Stimulated activated naive CD8-positive, alpha-beta T cell treated with anti-CD3 and anti-CD28 coated beads, Interleukin-15, amount 100 ng/mL, for 72 hours (primary cell): ENCODE measurements around the gene NRCAM.
"Not testable (repeated sequence)": the region's sequence is repeated elsewhere in the genome, so short reads cannot be mapped to it uniquely, and the experiment has no call there.

ENCODE experiments used
- ATAC-seq: fragments of 150-1000 bp; cut with Tn5 transposase; 2 replicates; pipeline ENCODE4 v1.10.0; 2021; ENCODE audit warnings: mild to moderate bottlenecking, moderate library complexity
- DNase-seq, 2 donors: peaks; one replicate each; pipeline ENCODE4 v3.0.0; 2021 to 2022
- H3K27ac Mint-ChIP-seq, 2 donors: one replicate each; pipeline ENCODE4 v1.8.0; 2022; ENCODE audit warnings: mild to moderate bottlenecking in 2 of 2, mixed read lengths in 2 of 2, moderate library complexity in 2 of 2
- H3K27me3 Mint-ChIP-seq: one replicate; pipeline ENCODE4 v1.8.0; 2022; ENCODE audit warnings: mixed read lengths
- H3K4me1 Mint-ChIP-seq: one replicate; pipeline ENCODE4 v1.8.0; 2022; ENCODE audit warnings: mild to moderate bottlenecking, mixed read lengths
- H3K4me3 Mint-ChIP-seq, 2 donors: one replicate each; pipeline ENCODE4 v1.8.0; 2022; ENCODE audit warnings: mild to moderate bottlenecking in 2 of 2, mixed read lengths in 2 of 2, moderate library complexity in 1 of 2
- H3K9me3 Mint-ChIP-seq, 2 donors: one replicate each; pipeline ENCODE4 v1.8.0; 2022; ENCODE audit warnings: mixed read lengths in 2 of 2

The NRCAM gene

DNA sequence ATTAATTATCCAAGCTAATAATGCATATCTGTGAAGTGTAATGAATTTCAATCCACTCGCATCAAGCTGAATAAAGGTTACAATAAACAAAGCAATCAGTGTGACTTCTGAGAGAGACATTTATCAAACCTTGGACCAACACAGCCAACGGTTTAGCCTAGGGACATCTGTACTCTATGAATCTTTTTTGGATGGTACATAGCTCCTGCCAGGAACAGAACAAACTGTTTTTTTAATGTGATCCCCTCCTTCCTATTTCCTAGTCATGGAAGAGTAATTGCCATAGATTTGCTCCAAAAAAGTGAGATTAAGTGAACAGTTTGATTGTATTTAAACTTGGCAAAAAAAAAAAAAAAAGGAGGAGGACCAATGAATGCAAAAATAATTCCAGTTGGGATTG is 11.2 kb upstream of the NRCAM start:
- Mint-ChIP-seq H3K27ac (no peak overlapping the region), H3K4me3 (no peak overlapping the region), H3K4me1 (peaks cover 47% of the 10 kb centered on the region), H3K27me3 (no peaks in the 10 kb centered on the region), H3K9me3 (no peaks in the 10 kb centered on the region)
- ATAC-seq (no peak), DNase-seq (no peak)

DNA sequence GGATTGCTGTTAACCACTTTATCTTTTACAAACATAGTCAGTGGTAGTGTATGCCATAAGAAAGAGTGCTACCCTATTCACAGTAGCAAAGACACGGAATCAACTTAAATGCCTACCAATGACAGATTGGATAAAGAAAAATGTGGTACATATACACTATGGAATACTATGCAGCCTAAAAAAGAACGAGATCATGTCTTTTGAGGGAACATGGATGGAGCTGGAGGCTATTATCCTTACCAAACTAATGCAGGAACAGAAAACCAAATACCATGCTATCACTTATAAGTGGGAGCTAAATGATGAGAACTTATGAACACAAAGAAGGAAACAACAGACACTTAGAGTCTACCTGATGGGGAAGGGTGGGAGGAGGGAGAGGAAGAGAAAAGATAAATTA is 10.1 kb upstream of the NRCAM start:
- H3K4me3 Mint-ChIP-seq, DNase-seq, H3K27ac Mint-ChIP-seq, H3K9me3 Mint-ChIP-seq, H3K27me3 Mint-ChIP-seq, ATAC-seq: not testable (repeated sequence)
- peaks cover 58% of the 10 kb centered on the region for H3K4me1 Mint-ChIP-seq

GRCh38 chr7:108464743-108465142 is 8.5 kb upstream of the NRCAM start:
- peaks cover 70% of the 10 kb centered on the region for H3K4me1 Mint-ChIP-seq
- DNase-seq (no peak), ATAC-seq (no peak)
- H3K4me3 Mint-ChIP-seq, result no peak overlapping the region
- H3K9me3 Mint-ChIP-seq, result no peaks in the 10 kb centered on the region
- H3K27ac Mint-ChIP-seq, result no peak overlapping the region
- no peaks in the 10 kb centered on the region for H3K27me3 Mint-ChIP-seq

DNA sequence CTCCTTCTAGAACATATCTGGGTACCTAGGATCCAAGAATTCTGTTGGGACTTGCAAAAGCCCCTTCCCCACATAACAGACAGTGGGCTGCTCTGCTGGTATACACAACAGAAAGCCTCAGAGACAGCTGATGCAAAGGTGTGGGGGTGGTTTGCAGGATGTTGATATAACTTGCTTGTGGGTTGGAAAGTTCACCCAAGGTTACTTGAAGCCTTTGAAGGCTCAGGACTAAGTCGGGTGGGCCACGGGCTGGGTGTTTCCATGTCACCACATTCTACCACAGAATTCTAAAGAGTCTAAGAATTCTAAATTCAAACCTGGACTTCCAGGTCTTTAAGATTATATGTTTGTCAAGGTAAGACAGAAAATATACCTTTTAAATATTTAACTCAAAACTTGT is 7.4 kb upstream of the NRCAM start:
- peak; percentile 83 for ATAC-seq
- Mint-ChIP-seq H3K4me1 (peaks cover 61% of the 10 kb centered on the region), H3K27me3 (peaks cover 2% of the 10 kb centered on the region)

DNA sequence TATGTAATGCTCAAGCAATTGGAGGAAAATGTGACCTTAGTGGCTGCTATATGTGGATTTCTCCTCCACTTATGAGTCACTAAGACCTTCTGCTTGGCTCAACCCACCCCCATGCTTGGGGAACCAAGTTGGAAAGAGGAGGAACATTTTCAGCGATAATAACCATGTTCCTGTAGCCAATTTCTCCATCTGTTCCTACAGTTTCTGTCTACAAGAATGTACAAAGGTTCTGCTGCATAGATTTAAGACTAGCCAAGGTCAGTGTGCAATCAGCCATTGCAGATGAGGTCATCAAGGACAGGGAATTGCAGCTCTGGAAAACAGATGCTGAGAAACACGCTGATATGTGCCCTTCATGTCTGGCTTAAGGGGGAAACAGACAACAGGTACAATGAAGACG is 5.6 kb upstream of the NRCAM start:
- no peak overlapping the region for H3K27ac Mint-ChIP-seq
- H3K27me3 Mint-ChIP-seq, result peaks cover 20% of the 10 kb centered on the region
- DNase-seq, result no peak
- no peak overlapping the region for H3K4me3 Mint-ChIP-seq
- peaks cover 68% of the 10 kb centered on the region for H3K4me1 Mint-ChIP-seq
- H3K9me3 Mint-ChIP-seq, result no peaks in the 10 kb centered on the region
- ATAC-seq, result no peak

More for the DNA sequence above, 7.4 kb upstream of the NRCAM start:
- DNase-seq, result peak; percentile 22 to 38
- peak overlapping the region in 1 of 2 donors; percentile 34 for H3K27ac Mint-ChIP-seq
- H3K9me3 Mint-ChIP-seq, result no peaks in the 10 kb centered on the region
- no peak overlapping the region for H3K4me3 Mint-ChIP-seq

DNA sequence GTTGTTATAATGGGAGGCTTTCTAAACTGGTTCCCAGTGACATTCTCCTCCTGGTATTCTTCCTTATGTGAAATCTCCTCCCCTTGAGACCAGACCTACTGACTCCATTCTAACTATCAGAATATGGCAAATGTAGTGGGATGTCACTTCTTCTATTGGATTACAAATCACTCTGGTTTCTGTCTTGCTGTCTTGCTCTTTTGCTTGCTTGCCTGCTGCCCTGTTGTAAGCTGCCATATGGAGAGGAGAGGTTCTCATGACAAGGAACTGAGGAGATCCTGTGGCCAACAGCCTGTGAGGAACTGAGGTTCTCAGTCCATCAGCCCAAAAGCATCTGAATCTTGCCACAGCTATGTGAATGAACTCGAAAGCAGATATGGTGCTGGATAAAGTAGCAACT is 4.7 kb upstream of the NRCAM start:
- DNase-seq (no peak), ATAC-seq (no peak)
- Mint-ChIP-seq H3K4me3 (no peak overlapping the region), H3K27me3 (peaks cover 22% of the 10 kb centered on the region), H3K4me1 (peaks cover 65% of the 10 kb centered on the region), H3K27ac (no peak overlapping the region), H3K9me3 (no peaks in the 10 kb centered on the region)

GRCh38 chr7:108459922-108460551 is 3.8 kb upstream of the NRCAM start:
- H3K27me3 Mint-ChIP-seq, result peaks cover 22% of the 10 kb centered on the region
- ATAC-seq, result peak; percentile 36
- no peak overlapping the region for H3K4me3 Mint-ChIP-seq
- H3K27ac Mint-ChIP-seq, result no peak overlapping the region
- H3K4me1 Mint-ChIP-seq, result peaks cover 65% of the 10 kb centered on the region
- H3K9me3 Mint-ChIP-seq, result no peaks in the 10 kb centered on the region
- DNase-seq, result peak in 1 of 2 donors; percentile 35

DNA sequence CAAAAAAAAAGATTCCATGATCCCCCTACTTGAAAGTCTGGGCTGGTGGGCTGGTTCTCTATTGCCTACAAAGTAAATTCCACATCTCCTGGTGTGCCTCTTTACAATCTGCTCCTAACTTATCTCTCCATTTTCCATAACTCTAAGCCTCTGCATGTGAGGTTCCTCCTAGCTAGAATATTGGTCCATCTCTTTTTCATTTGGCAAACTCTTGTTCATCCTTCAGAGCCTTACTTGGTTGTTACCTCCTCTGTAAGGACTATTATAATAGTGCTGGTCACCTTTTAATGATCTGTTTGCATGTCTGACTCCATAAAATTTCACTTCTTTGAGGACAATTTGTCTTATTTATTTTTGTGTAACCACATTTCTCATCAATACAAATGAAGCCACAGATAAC is 1.6 kb upstream of the NRCAM start:
- DNase-seq, result no peak
- H3K27me3 Mint-ChIP-seq, result peaks cover 22% of the 10 kb centered on the region
- no peak for ATAC-seq
- no peak overlapping the region for H3K27ac Mint-ChIP-seq
- peak overlapping the region in 1 of 2 donors; percentile 69 for H3K4me3 Mint-ChIP-seq
- H3K9me3 Mint-ChIP-seq, result no peaks in the 10 kb centered on the region
- peaks cover 68% of the 10 kb centered on the region for H3K4me1 Mint-ChIP-seq

GRCh38 chr7:108456845-108457540 is 757 bp upstream of the NRCAM start:
- Mint-ChIP-seq H3K27ac (peak overlapping the region in 1 of 2 donors; percentile 70), H3K4me1 (peaks cover 68% of the 10 kb centered on the region), H3K27me3 (peaks cover 22% of the 10 kb centered on the region), H3K4me3 (peak overlapping the region; percentile 78 to 85), H3K9me3 (no peaks in the 10 kb centered on the region)
- ATAC-seq (no peak), DNase-seq (peak in 1 of 2 donors; percentile 39)

DNA sequence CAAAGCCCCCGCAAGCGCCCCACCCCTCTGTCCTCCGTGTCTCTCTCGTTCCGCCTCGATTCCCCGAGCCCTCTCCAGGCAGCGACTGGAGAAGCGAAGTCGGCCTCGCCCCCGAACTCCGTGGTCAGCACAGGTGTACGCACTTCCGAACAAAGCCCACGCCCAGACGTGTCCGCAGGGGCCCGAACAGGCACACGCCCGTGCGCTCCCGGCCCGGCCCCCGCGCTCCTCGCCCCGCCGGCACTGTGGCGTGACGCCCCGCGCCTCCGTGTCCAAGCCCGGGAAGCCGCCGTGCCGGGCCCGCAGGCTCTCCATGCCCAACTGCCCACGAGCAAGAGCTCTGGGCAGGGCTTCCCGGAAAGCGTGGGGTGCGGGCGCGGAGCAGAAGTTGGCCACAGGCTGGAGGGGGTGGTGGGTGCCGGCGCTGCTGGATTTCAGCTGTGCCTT is 662 bp downstream of the NRCAM start:
- DNase-seq (peak in 1 of 2 donors; percentile 43), ATAC-seq (peak; percentile 47)
- Mint-ChIP-seq H3K27me3 (peaks cover 22% of the 10 kb centered on the region), H3K4me1 (peaks cover 67% of the 10 kb centered on the region), H3K9me3 (no peaks in the 10 kb centered on the region), H3K4me3 (peak overlapping the region; percentile 85 to 94), H3K27ac (peak overlapping the region; percentile 74 to 79)

DNA sequence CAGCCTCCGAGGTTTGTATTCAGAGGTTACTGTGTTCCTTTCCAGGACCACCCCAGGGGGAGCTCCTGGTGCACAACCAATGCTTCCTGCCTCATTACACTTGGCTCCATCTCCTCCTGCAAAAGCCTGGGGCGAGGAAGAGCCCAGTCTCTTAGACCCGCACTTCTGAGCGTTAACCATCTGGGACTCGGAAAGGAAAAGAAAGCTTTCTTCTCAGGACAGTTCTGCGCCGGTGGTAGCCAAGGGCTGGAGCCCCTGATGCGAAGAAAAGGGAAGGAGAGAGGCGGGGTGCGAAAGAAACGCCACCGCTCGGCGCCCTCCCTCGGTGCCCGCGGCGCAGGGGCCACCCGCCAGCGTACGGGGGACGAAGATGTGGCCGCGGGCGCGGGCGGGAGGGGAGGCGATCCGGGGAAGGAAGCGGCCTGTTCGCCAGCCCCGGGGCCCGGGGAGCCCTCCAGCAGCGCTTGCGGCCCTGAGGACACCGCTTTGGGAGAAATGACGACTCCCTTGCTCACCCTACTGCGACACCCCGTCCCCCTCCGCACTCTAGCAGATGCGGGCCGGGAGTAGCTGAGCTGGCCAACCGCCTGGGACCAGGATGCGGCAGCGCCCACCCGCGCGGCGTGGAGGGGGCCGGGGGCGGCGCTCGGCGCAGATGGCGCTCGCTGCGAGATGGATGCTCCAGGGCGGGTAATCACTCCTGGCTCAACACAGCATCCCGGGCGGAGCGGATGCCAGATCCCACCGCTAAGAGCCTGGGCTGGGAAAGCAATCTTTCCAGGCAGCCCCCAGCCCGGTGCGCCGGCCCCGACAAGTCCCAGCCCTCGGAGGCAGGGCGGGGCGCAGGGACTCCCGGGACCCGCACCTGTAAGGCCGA is 1.3 kb downstream of the NRCAM start:
- ATAC-seq (peak; percentile 35), DNase-seq (peak; percentile 44 to 58)
- Mint-ChIP-seq H3K4me3 (peak overlapping the region; percentile 94 to 95), H3K9me3 (no peaks in the 10 kb centered on the region), H3K27ac (peak overlapping the region; percentile 88 to 91), H3K4me1 (peaks cover 65% of the 10 kb centered on the region), H3K27me3 (peaks cover 22% of the 10 kb centered on the region)

DNA sequence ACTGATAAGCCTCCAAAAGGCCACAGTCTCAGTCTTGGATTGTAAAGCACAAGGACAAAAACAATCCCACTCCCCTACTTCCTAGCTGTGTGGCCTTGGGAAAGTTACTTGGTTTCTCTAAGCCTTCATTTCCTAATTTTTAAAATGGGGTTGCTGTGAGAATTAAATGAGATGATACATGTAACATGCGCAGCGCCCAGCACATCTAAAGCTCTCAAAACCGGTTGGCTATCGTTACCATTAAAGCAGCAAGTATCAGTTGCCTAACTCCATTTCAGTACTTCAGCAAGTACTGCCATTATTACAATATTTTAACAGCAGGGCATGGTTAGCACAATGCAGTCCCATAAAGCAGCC is 1.9 kb downstream of the NRCAM start:
- Mint-ChIP-seq H3K4me3 (peak overlapping the region; percentile 94 to 95), H3K4me1 (peaks cover 68% of the 10 kb centered on the region), H3K9me3 (no peaks in the 10 kb centered on the region), H3K27ac (peak overlapping the region; percentile 88 to 91), H3K27me3 (peaks cover 22% of the 10 kb centered on the region)
- ATAC-seq, result no peak
- DNase-seq, result no peak

DNA sequence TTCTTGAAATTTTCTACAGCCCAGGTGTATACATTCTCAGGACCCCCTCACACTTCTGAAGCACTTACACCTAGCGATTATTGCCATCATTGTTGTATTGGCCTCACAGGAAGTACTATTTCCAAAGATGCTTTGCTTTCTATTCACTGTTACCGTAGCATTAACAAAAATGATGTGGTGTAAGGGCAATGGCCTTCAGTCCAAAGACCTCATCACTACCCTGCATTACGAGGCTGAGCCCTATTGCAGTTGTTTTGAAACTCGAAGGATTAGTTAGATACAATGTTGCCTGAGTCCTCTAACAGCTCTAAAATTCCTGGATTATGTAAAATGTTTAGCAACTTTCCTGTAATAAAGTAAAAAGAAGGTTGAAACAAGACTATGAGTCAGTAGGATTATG is 2.9 kb downstream of the NRCAM start:
- ATAC-seq, result no peak
- no peak overlapping the region for H3K27ac Mint-ChIP-seq
- DNase-seq, result no peak

DNA sequence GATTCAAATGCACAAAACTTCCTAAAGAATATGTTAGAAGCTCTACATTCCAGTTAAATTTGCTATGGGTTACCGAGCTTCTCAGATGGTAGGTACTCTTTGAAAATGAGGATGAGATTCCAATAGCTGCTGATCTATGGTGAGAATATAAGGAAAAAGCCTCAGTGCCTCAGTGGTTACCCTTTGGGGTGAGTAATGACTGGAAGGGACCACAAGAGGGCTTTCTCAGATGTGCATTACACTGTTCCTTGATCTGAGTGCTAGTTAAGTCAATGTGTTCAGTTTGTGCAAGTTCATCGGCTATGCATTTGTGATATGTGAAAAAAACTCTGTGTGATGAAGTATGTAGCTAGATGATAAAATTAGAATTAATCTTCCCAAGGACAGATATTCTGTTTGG is 3.5 kb downstream of the NRCAM start:
- DNase-seq (peak in 1 of 2 donors; percentile 18), ATAC-seq (no peak)
- peaks cover 75% of the 10 kb centered on the region for H3K4me1 Mint-ChIP-seq
- H3K4me3 Mint-ChIP-seq, result no peak overlapping the region
- no peak overlapping the region for H3K27ac Mint-ChIP-seq
- H3K27me3 Mint-ChIP-seq, result peaks cover 11% of the 10 kb centered on the region
- H3K9me3 Mint-ChIP-seq, result no peaks in the 10 kb centered on the region

More for the DNA sequence above, 2.9 kb downstream of the NRCAM start:
- H3K4me3 Mint-ChIP-seq, result no peak overlapping the region
- H3K9me3 Mint-ChIP-seq, result no peaks in the 10 kb centered on the region
- peaks cover 17% of the 10 kb centered on the region for H3K27me3 Mint-ChIP-seq
- H3K4me1 Mint-ChIP-seq, result peaks cover 75% of the 10 kb centered on the region

DNA sequence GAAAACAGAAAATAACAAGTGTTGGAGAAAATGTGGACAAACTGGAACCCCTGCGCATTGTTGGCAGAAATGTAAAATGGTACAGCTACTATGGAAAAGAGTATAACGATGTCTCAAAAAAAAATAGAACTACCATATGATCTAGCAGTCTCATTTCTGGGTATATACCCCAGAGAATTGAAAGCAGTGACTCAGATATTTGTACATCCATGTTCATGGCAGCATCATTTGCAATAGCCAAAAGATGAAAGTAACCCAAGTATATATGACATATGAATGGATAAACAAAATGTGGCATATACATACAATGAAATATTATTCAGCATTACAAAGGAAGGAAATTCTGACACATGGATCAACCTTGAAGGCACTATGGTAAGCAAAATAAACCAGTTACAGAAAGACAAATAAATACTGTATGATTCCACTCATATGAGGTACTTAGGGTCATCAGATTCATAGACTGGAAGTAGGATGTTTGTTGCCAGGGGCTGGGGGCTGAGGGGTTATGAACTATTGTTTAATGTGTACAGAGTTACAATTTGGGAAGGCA is 4.9 kb downstream of the NRCAM start:
- Mint-ChIP-seq H3K27me3 (no peaks in the 10 kb centered on the region), H3K4me3 (no peak overlapping the region), H3K9me3 (no peaks in the 10 kb centered on the region), H3K27ac (no peak overlapping the region), H3K4me1 (peaks cover 65% of the 10 kb centered on the region)
- ATAC-seq (no peak), DNase-seq (no peak)
